H1 (cell line): ENCODE results near the gene ADGRB2. TPM values are rescaled to one million over a fixed set of nuclear protein-coding genes. Genes with fewer than 3 reads are reported as not detected.

Experiments used
- CTCF ChIA-PET: fragments of 300-600 bp; sonication (Branson Sonifier 250); formaldehyde crosslinking; loops from one replicate; lab custom pipeline; 2021; ENCODE audit not compliant: partially characterized antibody; lab: Charles Lee
- POLR2A ChIA-PET: fragments of 300-600 bp; sonication (Branson Sonifier 250); formaldehyde crosslinking; loops from one replicate; lab custom pipeline; 2021; ENCODE audit warnings: inconsistent platforms; ENCODE audit not compliant: partially characterized antibody; lab: Charles Lee
- DNase-seq, 2 experiments: peaks; one replicate each; pipeline versions ENCODE4 v3.0.0 to v3.0.0-alpha.2; 2010 to 2022; ENCODE audit warnings: low spot score in 2 of 2, low read depth in 1 of 2, mixed read lengths in 1 of 2
- FAIRE-seq: peaks from 2 replicates; lab custom pipeline; 2011; peaks lifted over from hg19 to GRCh38; lab: Jason Lieb, UNC
- H2AFZ ChIP-seq: 2 replicates; pipeline ENCODE4 v1.8.1; 2012; ENCODE audit warnings: low read length, inconsistent platforms
- H2AK5ac ChIP-seq: 2 replicates; pipeline ENCODE4 v1.6.1; 2013; ENCODE audit warnings: low read depth, low read length
- H2BK120ac ChIP-seq: replicated peaks from 2 replicates; pipeline ENCODE3; 2013; ENCODE audit warnings: low read depth, low read length, inconsistent platforms
- H2BK12ac ChIP-seq: 2 replicates; pipeline ENCODE4 v1.6.1; 2013; ENCODE audit warnings: low read depth, low read length
- H2BK15ac ChIP-seq: 2 replicates; pipeline ENCODE4 v1.6.1; 2013; ENCODE audit warnings: low read length
- H2BK20ac ChIP-seq: 2 replicates; pipeline ENCODE4 v1.6.1; 2013; ENCODE audit warnings: low read length
- H2BK5ac ChIP-seq: 2 replicates; pipeline ENCODE4 v1.6.1; 2013; ENCODE audit warnings: low read depth, low read length
- H3K14ac ChIP-seq: 2 replicates; pipeline ENCODE4 v1.6.1; 2013; ENCODE audit warnings: inconsistent platforms; ENCODE audit not compliant: insufficient read length
- H3K18ac ChIP-seq: 2 replicates; pipeline ENCODE4 v1.6.1; 2013; ENCODE audit warnings: low read length; ENCODE audit errors: extremely low read depth
- H3K23ac ChIP-seq: 2 replicates; pipeline ENCODE4 v1.6.1; 2013; ENCODE audit warnings: inconsistent platforms; ENCODE audit not compliant: insufficient read length
- H3K23me2 ChIP-seq: 2 replicates; pipeline ENCODE4 v1.6.1; 2013; ENCODE audit warnings: low read depth, low read length
- H3K27ac ChIP-seq: 2 replicates; pipeline ENCODE4 v1.6.1; 2011; ENCODE audit warnings: low read depth, low read length, inconsistent platforms
- H3K27me3 ChIP-seq, 4 experiments: replicated peaks in 1 of 4; 1 replicate in 1 of 4; 2 replicates in 3 of 4; pipeline versions ENCODE4 v1.6.1 to v1.8.1; 2011 to 2013; ENCODE audit warnings: low read length in 3 of 4, mild to moderate bottlenecking in 3 of 4, inconsistent platforms in 2 of 4, mixed read lengths in 2 of 4, moderate library complexity in 1 of 4; ENCODE audit not compliant: control insufficient read depth in 3 of 4, insufficient read depth in 3 of 4; ENCODE audit errors: extremely low read depth in 1 of 4
- H3K36me3 ChIP-seq, 4 experiments: 2 replicates each; pipeline versions ENCODE4 v1.6.1 to v1.8.1; 2011 to 2013; ENCODE audit warnings: mild to moderate bottlenecking in 4 of 4, low read length in 3 of 4, moderate library complexity in 2 of 4, control low read depth in 1 of 4, inconsistent platforms in 1 of 4; ENCODE audit not compliant: insufficient read depth in 4 of 4, control insufficient read depth in 2 of 4
- H3K4ac ChIP-seq: replicated peaks from 2 replicates; pipeline ENCODE3; 2013; ENCODE audit warnings: low read length, low read depth, mixed read lengths, inconsistent platforms; ENCODE audit not compliant: insufficient read length
- H3K4me1 ChIP-seq, 4 experiments: replicated peaks in 1 of 4; 1 replicate in 1 of 4; 2 replicates in 3 of 4; pipeline versions ENCODE4 v1.6.1 to v1.8.1; 2011 to 2013; ENCODE audit warnings: low read length in 3 of 4, inconsistent platforms in 2 of 4, mixed read lengths in 1 of 4; ENCODE audit not compliant: insufficient read depth in 4 of 4, control insufficient read depth in 3 of 4
- H3K4me2 ChIP-seq, 2 experiments: 2 replicates each; pipeline versions ENCODE4 v1.6.1 to v1.8.1; 2011 to 2013; ENCODE audit warnings: low read depth in 2 of 2, low read length in 2 of 2, control low read depth in 1 of 2, inconsistent platforms in 1 of 2, mild to moderate bottlenecking in 1 of 2; ENCODE audit not compliant: insufficient read depth in 1 of 2
- H3K4me3 ChIP-seq, 4 experiments: fragments of 200-600, 300-600 bp in 1 of 4; sonication (generic), shearing (Covaris generic), sonication (Bioruptor Twin) in 1 of 4; 2 replicates each; pipeline versions ENCODE4 v1.5.1 to v1.8.1; 2011 to 2016; ENCODE audit warnings: low read length in 4 of 4, low read depth in 3 of 4, control low read depth in 2 of 4, inconsistent platforms in 2 of 4, mild to moderate bottlenecking in 2 of 4, mixed read lengths in 1 of 4, moderate library complexity in 1 of 4; ENCODE audit not compliant: insufficient read depth in 2 of 4; ENCODE audit errors: extremely low read depth in 1 of 4
- H3K56ac ChIP-seq: replicated peaks from 2 replicates; pipeline ENCODE3; 2013; ENCODE audit warnings: low read depth, mild to moderate bottlenecking, mixed read lengths, low read length, inconsistent platforms; ENCODE audit not compliant: insufficient read length
- H3K79me1 ChIP-seq: 2 replicates; pipeline ENCODE4 v1.6.1; 2013; ENCODE audit warnings: low read depth, low read length, control low read depth
- H3K79me2 ChIP-seq, 2 experiments: 2 replicates each; pipeline versions ENCODE4 v1.6.1 to v1.8.1; 2012 to 2013; ENCODE audit warnings: low read length in 2 of 2, mild to moderate bottlenecking in 2 of 2, inconsistent platforms in 1 of 2; ENCODE audit not compliant: insufficient read depth in 2 of 2, control insufficient read depth in 1 of 2
- H3K9ac ChIP-seq, 4 experiments: replicated peaks in 1 of 4; 1 replicate in 1 of 4; 2 replicates in 3 of 4; pipeline versions ENCODE4 v1.6.1 to v1.8.1; 2011 to 2013; ENCODE audit warnings: low read depth in 3 of 4, low read length in 3 of 4, control low read depth in 2 of 4, mild to moderate bottlenecking in 2 of 4, moderate library complexity in 2 of 4, inconsistent platforms in 1 of 4; ENCODE audit errors: extremely low read depth in 1 of 4
- H3K9me3 ChIP-seq, 2 experiments: 2 replicates each; pipeline versions ENCODE4 v1.6.1 to v1.8.1; 2012 to 2013; ENCODE audit warnings: mild to moderate bottlenecking in 2 of 2, moderate library complexity in 2 of 2, control low read depth in 1 of 2, inconsistent platforms in 1 of 2, low read depth in 1 of 2, low read length in 1 of 2, mixed read lengths in 1 of 2; ENCODE audit not compliant: insufficient read depth in 2 of 2
- H4K20me1 ChIP-seq, 2 experiments: replicated peaks in 1 of 2; 2 replicates each; pipeline versions ENCODE3 to v1.8.1; 2011 to 2013; ENCODE audit warnings: inconsistent platforms in 2 of 2, low read length in 2 of 2, mild to moderate bottlenecking in 1 of 2; ENCODE audit not compliant: insufficient read depth in 2 of 2, control insufficient read depth in 1 of 2
- H4K5ac ChIP-seq: 2 replicates; pipeline ENCODE4 v1.6.1; 2013; ENCODE audit warnings: low read length, low read depth, mixed read lengths, inconsistent platforms; ENCODE audit not compliant: insufficient read length
- H4K8ac ChIP-seq: 2 replicates; pipeline ENCODE4 v1.8.0; 2013; ENCODE audit warnings: mild to moderate bottlenecking, moderate library complexity, low read length, inconsistent platforms; ENCODE audit not compliant: insufficient read depth; ENCODE audit errors: extremely low read depth
- H4K91ac ChIP-seq: replicated peaks from 2 replicates; pipeline ENCODE3; 2013; ENCODE audit warnings: low read length, mixed read lengths, inconsistent platforms; ENCODE audit not compliant: insufficient read length
- CHD1 ChIP-seq: IDR thresholded peaks from 2 replicates; pipeline ENCODE4 v1.6.1; 2012; ENCODE audit warnings: low read depth, low read length, improper control_type of control experiment
- JUND ChIP-seq: IDR thresholded peaks from 2 replicates; pipeline ENCODE4 v1.6.1; 2011; ENCODE audit warnings: mild to moderate bottlenecking, improper control_type of control experiment, low read length
- POU5F1 ChIP-seq: IDR thresholded peaks from 2 replicates; pipeline ENCODE4 v1.6.1; 2011; ENCODE audit warnings: low read depth, mild to moderate bottlenecking, low read length, moderate library complexity
- RFX5 ChIP-seq: IDR thresholded peaks from 2 replicates; pipeline ENCODE4 v1.6.1; 2011; ENCODE audit warnings: low read depth, low read length, improper control_type of control experiment, borderline replicate concordance
- TCF12 ChIP-seq: IDR thresholded peaks from 2 replicates; pipeline ENCODE4 v1.6.1; 2011; ENCODE audit warnings: low read depth, mild to moderate bottlenecking, low read length
- WGBS, 2 experiments: shearing (Covaris generic) in 1 of 2; methylation state at CpG; one replicate each; pipeline versions ENCODE4 v1.1.6 to v1.1.7; 2013 to 2015; ENCODE audit warnings: low lambda C conversion rate in 2 of 2, mixed read lengths in 2 of 2, inconsistent platforms in 1 of 2, low coverage in 1 of 2, missing lambda C conversion rate in 1 of 2; ENCODE audit not compliant: insufficient replicate concordance in 2 of 2, insufficient coverage in 1 of 2, insufficient read length in 1 of 2; ENCODE audit errors: extremely low coverage in 1 of 2, missing lambda C conversion rate in 1 of 2; 5-methylcytosine and 5-hydroxymethylcytosine counted together
- polyA plus RNA-seq, 7 experiments: library from polyadenylated mRNA; depleted of rRNA in 3 of 7; stranded (reverse) in 5 of 7; unstranded in 2 of 7; fragments of >200 nt in 5 of 7; fragments of 200-250 nt in 2 of 7; gene quantifications; 1 replicate in 5 of 7; 2 replicates in 1 of 7; 4 replicates in 1 of 7; pipeline versions ENCODE4 v1.2.1 to v1.2.3, GENCODE V29; 2011 to 2013; ENCODE audit warnings: missing spikeins in 2 of 7, mixed read lengths in 2 of 7
- total RNA-seq: library from RNA; stranded (reverse); fragmentation: NEBNext Ultra II Directional; extraction: Animal tissue kit (Norgen Biotek cat#: 25700); gene quantifications from 2 replicates; pipeline ENCODE4 v1.2.1, GENCODE V29; 2021

ADGRB2 gene
- total and polyA plus RNA-seq, 2 of the 8 experiments (the other 6 are each of a cell fraction or from before 2014, with no cell fraction given): 15.6 to 26.2 TPM

GRCh38 chr1:31733389-31734219, 30.5 kb downstream of the ADGRB2 start:
- WGBS, 2 experiments: 81% methylated on average over 19 of the region's 19 CpGs; no CpG with 5 or more reads in 1 of the 2 experiments
- FAIRE-seq (no peak), DNase-seq (no peak)
- Histone ChIP-seq H3K14ac (no peak overlapping the region), H2BK20ac (no peak overlapping the region), H3K4ac (no peak overlapping the region), H3K4me2 (no peak overlapping the region), H2BK5ac (0 out of 2 replicates have a peak overlapping the region, but pooled peaks have one; percentile 16), H3K79me1 (no peaks in the 10 kb centered on the region), H3K18ac (no peak overlapping the region), H3K23me2 (no peaks in the 10 kb centered on the region), H4K8ac (peak overlapping the region; percentile 14; the same call in 1 of the 2 replicates), H2BK12ac (0 out of 2 replicates have a peak overlapping the region, but pooled peaks have one; percentile 27), H3K23ac (no peak overlapping the region), H4K5ac (no peak overlapping the region), H3K56ac (no peak overlapping the region), H3K27me3 (no peaks in the 10 kb centered on the region), H2BK15ac (no peak overlapping the region), H4K20me1 (peaks cover 0 to 3% of the 10 kb centered on the region in 2 experiments), H2BK120ac (no peak overlapping the region), H3K27ac (no peak overlapping the region), H3K9me3 (no peaks in the 10 kb centered on the region), H4K91ac (no peak overlapping the region), H3K4me1 (no peaks in the 10 kb centered on the region; a peak in 1 of 7 replicates), H3K79me2 (no peaks in the 10 kb centered on the region), H2AK5ac (no peak overlapping the region), H2AFZ (no peak overlapping the region), H3K36me3 (peaks cover 0 to 2% (median 0%) of the 10 kb centered on the region in 4 experiments; a peak in 2 of 8 replicates), H3K4me3 (no peak overlapping the region), H3K9ac (no peak overlapping the region; a peak in 2 of 7 replicates)
- ChIA-PET POLR2A (interaction anchor here (0.8 to 1.5 kb wide), 3 partner anchors 12 to 29 kb away, joined by 3 to 5 read pairs (median 4); no protein-coding TSS in a partner anchor), CTCF (interaction anchor here (0.6 to 12.9 kb wide), 19 partner anchors 8 to 110 kb away, joined by 3 to 146 read pairs (median 5); no protein-coding TSS in a partner anchor)
- TF ChIP-seq CHD1: no peak
- no peak for TF ChIP-seq TCF12
- TF ChIP-seq JUND: no peak
- no peak for TF ChIP-seq RFX5
- no peak for TF ChIP-seq POU5F1
